ENCODE measurements around the gene PSPC1.

DNA sequence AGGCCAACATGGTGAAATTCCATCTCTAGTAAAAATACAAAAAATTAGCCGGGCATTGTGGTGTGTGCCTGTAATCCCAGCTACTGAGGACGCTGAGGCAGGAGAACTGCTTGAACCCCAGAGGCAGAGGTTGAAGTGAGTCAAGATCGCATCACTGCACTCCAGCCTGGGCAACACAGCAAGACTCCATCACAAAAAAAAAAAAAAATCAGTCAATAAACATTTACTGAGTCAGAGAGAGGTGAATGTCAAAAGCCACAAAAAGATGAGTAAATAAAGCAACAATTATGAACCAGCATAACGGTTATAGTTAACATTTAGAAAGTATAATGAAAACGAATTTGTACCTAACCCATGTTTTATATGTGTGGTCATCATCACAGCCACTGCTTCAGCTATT is 23.1 kb downstream of the PSPC1 start:
- TF ChIP-seq POLR2AphosphoS5 (IDR thresholded peaks at IDR 0.05) = no peak
- TF ChIP-seq, protein P1, sequence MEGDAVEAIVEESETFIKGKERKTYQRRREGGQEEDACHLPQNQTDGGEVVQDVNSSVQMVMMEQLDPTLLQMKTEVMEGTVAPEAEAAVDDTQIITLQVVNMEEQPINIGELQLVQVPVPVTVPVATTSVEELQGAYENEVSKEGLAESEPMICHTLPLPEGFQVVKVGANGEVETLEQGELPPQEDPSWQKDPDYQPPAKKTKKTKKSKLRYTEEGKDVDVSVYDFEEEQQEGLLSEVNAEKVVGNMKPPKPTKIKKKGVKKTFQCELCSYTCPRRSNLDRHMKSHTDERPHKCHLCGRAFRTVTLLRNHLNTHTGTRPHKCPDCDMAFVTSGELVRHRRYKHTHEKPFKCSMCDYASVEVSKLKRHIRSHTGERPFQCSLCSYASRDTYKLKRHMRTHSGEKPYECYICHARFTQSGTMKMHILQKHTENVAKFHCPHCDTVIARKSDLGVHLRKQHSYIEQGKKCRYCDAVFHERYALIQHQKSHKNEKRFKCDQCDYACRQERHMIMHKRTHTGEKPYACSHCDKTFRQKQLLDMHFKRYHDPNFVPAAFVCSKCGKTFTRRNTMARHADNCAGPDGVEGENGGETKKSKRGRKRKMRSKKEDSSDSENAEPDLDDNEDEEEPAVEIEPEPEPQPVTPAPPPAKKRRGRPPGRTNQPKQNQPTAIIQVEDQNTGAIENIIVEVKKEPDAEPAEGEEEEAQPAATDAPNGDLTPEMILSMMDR (IDR thresholded peaks at IDR 0.05) = no peak
